Skeletal muscle satellite cell (primary cell): ENCODE data around the gene TEAD1.

Source experiments
- H3K27me3 ChIP-seq: 2 replicates; pipeline ENCODE4 v1.7.0; 2013; ENCODE audit warnings: low read length; ENCODE audit not compliant: control insufficient read depth, insufficient read depth
- H3K36me3 ChIP-seq: 2 replicates; pipeline ENCODE4 v1.7.0; 2013; ENCODE audit warnings: mild to moderate bottlenecking, control low read depth, low read length; ENCODE audit not compliant: insufficient read depth
- H3K4me1 ChIP-seq: 2 replicates; pipeline ENCODE4 v1.7.0; 2013; ENCODE audit warnings: low read length; ENCODE audit not compliant: control insufficient read depth, insufficient read depth
- H3K4me2 ChIP-seq: 2 replicates; pipeline ENCODE4 v1.7.0; 2013; ENCODE audit warnings: mild to moderate bottlenecking, low read length
- H3K4me3 ChIP-seq: 2 replicates; pipeline ENCODE4 v1.7.0; 2013; ENCODE audit warnings: low read length
- H3K9ac ChIP-seq: 2 replicates; pipeline ENCODE4 v1.7.0; 2013; ENCODE audit warnings: mild to moderate bottlenecking, low read depth, low read length, moderate library complexity
- H3K9me3 ChIP-seq: replicated peaks from 2 replicates; pipeline ENCODE4 v1.7.0; 2013; ENCODE audit warnings: mild to moderate bottlenecking, control low read depth, low read length

TEAD1 gene

GRCh38 chr11:12810568-12810894 lies 136.3 kb downstream of the TEAD1 start:
- no peak overlapping the region for H3K4me3 ChIP-seq
- H3K9ac ChIP-seq, result no peak overlapping the region
- no peaks in the 10 kb centered on the region for H3K36me3 ChIP-seq
- H3K4me2 ChIP-seq, result peak overlapping the region; percentile 35
- H3K9me3 ChIP-seq, result no peaks in the 10 kb centered on the region
- no peaks in the 10 kb centered on the region for H3K27me3 ChIP-seq
- H3K4me1 ChIP-seq, result peaks cover 75% of the 10 kb centered on the region

GRCh38 chr11:12811861-12812260 lies 137.6 kb downstream of the TEAD1 start:
- no peaks in the 10 kb centered on the region for H3K27me3 ChIP-seq
- H3K4me1 ChIP-seq, result peaks cover 82% of the 10 kb centered on the region
- H3K9ac ChIP-seq, result no peak overlapping the region
- no peak overlapping the region for H3K4me2 ChIP-seq
- no peaks in the 10 kb centered on the region for H3K36me3 ChIP-seq
- H3K4me3 ChIP-seq, result no peak overlapping the region
- no peaks in the 10 kb centered on the region for H3K9me3 ChIP-seq

- no peaks in the 10 kb centered on the region for H3K27me3 ChIP-seq
- H3K4me3 ChIP-seq, result no peak overlapping the region
- H3K4me1 ChIP-seq, result peaks cover 79% of the 10 kb centered on the region
- no peaks in the 10 kb centered on the region for H3K36me3 ChIP-seq
- H3K9ac ChIP-seq, result no peak overlapping the region
- H3K9me3 ChIP-seq, result no peaks in the 10 kb centered on the region
- H3K4me2 ChIP-seq, result no peak overlapping the region
Observed at GRCh38 chr11:12812849-12813248, 138.6 kb downstream of the TEAD1 start.

GRCh38 chr11:12813371-12814225 lies 139.4 kb downstream of the TEAD1 start:
- Histone ChIP-seq H3K9ac (peak overlapping the region; percentile 44), H3K4me2 (peak overlapping the region; percentile 81), H3K27me3 (no peaks in the 10 kb centered on the region), H3K36me3 (no peaks in the 10 kb centered on the region), H3K9me3 (no peaks in the 10 kb centered on the region), H3K4me3 (peak overlapping the region; percentile 2), H3K4me1 (peaks cover 80% of the 10 kb centered on the region)

GRCh38 chr11:12815129-12815480 lies 140.9 kb downstream of the TEAD1 start:
- no peaks in the 10 kb centered on the region for H3K27me3 ChIP-seq
- no peaks in the 10 kb centered on the region for H3K36me3 ChIP-seq
- H3K4me1 ChIP-seq, result peaks cover 77% of the 10 kb centered on the region
- H3K9ac ChIP-seq, result peak overlapping the region; percentile 44
- peak overlapping the region; percentile 54 for H3K4me3 ChIP-seq
- no peaks in the 10 kb centered on the region for H3K9me3 ChIP-seq
- H3K4me2 ChIP-seq, result peak overlapping the region; percentile 81

GRCh38 chr11:12815931-12816494 lies 141.8 kb downstream of the TEAD1 start:
- no peak overlapping the region for H3K4me2 ChIP-seq
- H3K36me3 ChIP-seq, result no peaks in the 10 kb centered on the region
- H3K9me3 ChIP-seq, result no peaks in the 10 kb centered on the region
- peaks cover 68% of the 10 kb centered on the region for H3K4me1 ChIP-seq
- no peak overlapping the region for H3K9ac ChIP-seq
- H3K4me3 ChIP-seq, result no peak overlapping the region
- H3K27me3 ChIP-seq, result no peaks in the 10 kb centered on the region

- no peak overlapping the region for H3K4me2 ChIP-seq
- H3K4me1 ChIP-seq, result peaks cover 63% of the 10 kb centered on the region
- H3K9me3 ChIP-seq, result no peaks in the 10 kb centered on the region
- no peaks in the 10 kb centered on the region for H3K36me3 ChIP-seq
- no peak overlapping the region for H3K9ac ChIP-seq
- H3K4me3 ChIP-seq, result no peak overlapping the region
- H3K27me3 ChIP-seq, result no peaks in the 10 kb centered on the region
Observed at GRCh38 chr11:12817681-12818332, 143.6 kb downstream of the TEAD1 start.

- H3K9ac ChIP-seq, result no peak overlapping the region
- no peak overlapping the region for H3K4me3 ChIP-seq
- no peaks in the 10 kb centered on the region for H3K36me3 ChIP-seq
- peaks cover 56% of the 10 kb centered on the region for H3K4me1 ChIP-seq
- no peaks in the 10 kb centered on the region for H3K27me3 ChIP-seq
- H3K4me2 ChIP-seq, result no peak overlapping the region
- no peaks in the 10 kb centered on the region for H3K9me3 ChIP-seq
Observed at GRCh38 chr11:12818333-12819015, 144.3 kb downstream of the TEAD1 start.

GRCh38 chr11:12822392-12823022 lies 148.3 kb downstream of the TEAD1 start:
- Histone ChIP-seq H3K9ac (no peak overlapping the region), H3K36me3 (no peaks in the 10 kb centered on the region), H3K4me3 (no peak overlapping the region), H3K4me2 (no peak overlapping the region), H3K27me3 (no peaks in the 10 kb centered on the region), H3K4me1 (peaks cover 31% of the 10 kb centered on the region), H3K9me3 (no peaks in the 10 kb centered on the region)

- Histone ChIP-seq H3K9ac (no peak overlapping the region), H3K36me3 (no peaks in the 10 kb centered on the region), H3K27me3 (no peaks in the 10 kb centered on the region), H3K9me3 (no peaks in the 10 kb centered on the region), H3K4me3 (no peak overlapping the region), H3K4me1 (peaks cover 29% of the 10 kb centered on the region), H3K4me2 (no peak overlapping the region)
Observed at GRCh38 chr11:12824281-12825041, 150.2 kb downstream of the TEAD1 start.
